Fibroblast of skin of left biceps (primary cell): ENCODE data around the gene PALLD.

Experiments used
- DNase-seq, 2 experiments: peaks; one replicate each; pipeline ENCODE4 v3.0.0-alpha.2; 2013; ENCODE audit warnings: low read depth in 2 of 2

Gene PALLD

DNA sequence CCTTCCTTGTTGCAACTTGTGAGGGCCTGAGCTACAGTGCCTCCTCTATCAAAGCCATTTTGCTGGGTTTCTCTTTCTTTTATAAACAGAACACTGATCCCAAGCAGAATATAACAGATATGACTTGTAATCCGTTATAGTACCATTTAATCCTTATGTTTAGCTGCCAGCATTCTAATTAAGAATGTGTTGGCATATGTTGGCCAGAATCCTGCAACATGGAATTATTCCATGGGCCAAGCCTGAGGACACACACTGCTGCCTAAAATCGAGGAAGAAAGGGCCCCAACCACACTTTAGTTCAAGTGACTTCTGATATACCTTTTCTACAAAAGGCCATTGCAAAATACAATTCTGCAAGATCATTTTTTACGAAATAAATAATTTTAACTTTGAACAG lies 28.0 kb downstream of the PALLD start:
- no peak for DNase-seq

DNA sequence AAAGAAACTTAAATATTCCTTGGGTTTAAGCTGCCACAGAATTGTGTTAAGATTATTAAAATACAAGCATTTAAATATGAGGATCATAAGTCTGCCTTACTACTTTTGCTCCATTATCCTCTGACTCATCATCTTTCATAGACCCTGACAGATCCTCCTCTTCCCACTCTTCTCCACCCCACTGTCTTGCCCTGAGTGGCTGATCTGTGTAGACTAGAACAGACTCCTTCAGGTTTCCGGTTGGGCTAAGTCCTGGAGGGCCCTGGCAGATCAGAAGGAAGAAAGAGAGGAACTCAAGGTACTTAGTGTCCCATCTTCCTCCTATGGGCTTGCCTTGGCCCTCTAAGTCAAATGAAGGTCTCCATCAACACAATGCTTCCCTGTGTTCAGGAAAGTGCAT lies 30.7 kb downstream of the PALLD start:
- DNase-seq: no peak

DNA sequence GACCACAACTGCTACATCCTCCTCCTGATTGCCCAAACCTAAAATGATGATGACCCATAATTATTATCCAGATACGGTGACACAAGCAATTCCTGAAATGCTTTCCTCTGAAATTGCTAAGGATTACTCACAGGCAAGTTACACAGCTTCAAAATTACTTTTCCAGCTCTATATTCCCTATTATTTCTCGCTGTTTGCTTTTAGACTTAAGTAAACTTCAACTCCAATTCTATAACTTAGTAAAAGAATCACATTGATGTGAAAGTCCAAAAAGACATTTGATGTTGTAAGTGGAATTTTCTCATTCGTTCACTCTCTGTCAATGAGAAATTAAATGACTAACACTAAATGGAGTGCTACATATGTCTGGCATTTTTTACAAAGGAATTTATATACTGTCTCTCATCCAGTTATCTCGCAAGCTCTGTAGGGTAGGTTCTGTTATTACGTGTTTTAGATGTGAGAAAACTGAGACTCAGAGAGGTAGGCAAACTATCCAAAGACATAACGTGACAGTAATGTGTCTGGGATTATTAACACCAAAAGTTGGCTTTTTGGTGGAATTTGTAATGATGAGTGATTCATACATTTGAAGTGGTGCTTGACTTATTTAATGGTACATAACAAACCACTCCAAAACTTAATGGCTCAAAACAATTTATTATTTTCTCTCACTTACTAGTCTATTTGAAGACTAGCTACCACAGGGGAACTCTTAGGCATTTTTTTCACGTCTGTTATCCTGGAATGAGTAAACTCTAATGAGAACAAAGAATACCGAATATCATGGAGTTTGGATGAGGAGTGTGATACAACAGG lies 31.5 kb downstream of the PALLD start:
- peak; percentile 74 to 79 for DNase-seq

DNA sequence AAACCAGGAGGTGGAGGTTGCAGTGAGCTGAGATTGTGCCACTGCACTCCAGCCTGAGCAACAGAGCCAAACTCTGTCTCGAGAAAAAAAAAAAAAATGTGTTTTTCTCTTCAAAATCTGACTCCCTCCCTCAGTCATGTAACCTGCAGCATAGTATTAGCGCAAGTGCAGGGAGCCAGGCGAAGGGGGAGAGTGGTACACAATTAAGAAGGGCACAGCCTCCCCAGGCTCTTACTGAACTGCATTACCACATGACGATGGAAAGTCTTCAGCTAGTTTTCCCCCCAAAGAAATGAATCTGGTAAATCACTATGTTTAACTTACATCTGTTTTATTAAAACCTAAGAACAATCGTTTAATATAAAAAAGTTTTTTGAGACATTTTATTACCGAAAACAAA lies 32.4 kb downstream of the PALLD start:
- DNase-seq: no peak

DNA sequence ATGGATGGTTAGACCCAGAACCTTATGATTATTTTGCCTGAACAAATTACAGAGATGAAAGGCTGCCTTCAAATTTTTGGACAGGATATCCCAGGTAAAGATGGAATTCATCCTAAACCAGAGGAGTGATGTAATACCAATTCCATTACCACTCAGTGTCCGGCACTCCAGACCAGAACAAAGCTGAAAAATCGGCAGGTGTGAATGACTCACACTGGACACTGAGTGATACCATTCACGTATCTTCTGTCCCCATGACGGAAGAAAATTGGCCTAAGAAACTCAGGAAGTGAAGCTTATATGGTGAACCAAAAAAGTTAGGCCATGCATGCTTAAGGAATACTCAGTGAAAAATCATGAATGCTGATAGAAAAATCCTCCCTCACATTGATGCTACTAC lies 34.5 kb downstream of the PALLD start:
- DNase-seq: no peak

DNA sequence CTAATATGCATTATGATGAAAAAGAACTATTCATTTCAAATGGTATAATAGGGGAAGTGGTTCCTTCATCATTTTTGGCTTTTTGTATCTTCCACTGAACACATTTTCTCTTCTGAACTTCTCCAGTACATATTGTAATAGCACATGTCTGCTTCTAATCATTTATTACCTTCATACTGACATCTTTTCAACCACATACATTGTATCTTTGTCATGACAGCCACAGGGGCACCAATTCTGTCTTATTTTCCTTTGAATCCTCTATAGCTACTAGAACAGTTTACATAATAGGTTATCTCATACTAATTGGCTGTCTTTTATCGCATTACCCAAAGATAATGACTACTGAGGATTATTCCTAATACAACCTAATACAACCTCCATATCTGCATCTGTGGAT lies 37.7 kb downstream of the PALLD start:
- no peak for DNase-seq

DNA sequence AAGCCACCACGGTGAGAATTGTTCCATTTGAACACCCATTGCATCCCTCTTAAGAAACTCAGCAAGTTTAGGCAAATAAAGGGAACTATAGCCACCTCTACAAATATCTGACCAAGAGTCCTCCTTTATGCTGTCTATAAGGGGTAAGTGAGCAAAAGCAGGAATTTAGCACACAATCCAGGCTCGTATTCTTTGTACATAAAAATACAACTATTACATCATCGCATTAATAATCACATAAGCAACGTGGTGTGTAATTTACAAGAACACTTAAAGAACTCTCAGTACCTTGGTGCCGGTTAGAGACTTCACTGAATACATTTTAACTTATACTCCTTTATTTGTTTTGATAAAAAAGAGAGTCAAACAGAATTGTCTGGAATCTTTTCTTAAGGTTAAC lies 38.8 kb downstream of the PALLD start:
- no peak for DNase-seq

DNA sequence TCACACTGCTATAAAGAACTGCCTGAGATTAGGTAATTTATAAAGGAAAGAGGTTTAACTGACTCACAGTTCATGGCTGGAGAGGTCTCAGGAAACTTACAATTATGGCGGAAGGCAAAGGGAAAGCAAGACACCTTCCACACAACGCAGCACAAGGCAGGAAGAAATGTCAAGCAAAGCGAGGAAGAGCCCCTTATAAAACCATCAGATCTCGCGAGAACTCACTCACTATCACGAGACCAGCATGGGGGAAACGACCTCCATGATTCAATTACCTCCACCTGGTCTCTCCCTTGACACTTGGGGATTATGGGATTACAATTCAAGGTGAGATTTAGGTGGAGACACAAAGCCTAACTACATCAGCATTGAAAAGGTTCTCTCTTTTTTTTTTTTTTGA lies 39.6 kb downstream of the PALLD start:
- no peak for DNase-seq

DNA sequence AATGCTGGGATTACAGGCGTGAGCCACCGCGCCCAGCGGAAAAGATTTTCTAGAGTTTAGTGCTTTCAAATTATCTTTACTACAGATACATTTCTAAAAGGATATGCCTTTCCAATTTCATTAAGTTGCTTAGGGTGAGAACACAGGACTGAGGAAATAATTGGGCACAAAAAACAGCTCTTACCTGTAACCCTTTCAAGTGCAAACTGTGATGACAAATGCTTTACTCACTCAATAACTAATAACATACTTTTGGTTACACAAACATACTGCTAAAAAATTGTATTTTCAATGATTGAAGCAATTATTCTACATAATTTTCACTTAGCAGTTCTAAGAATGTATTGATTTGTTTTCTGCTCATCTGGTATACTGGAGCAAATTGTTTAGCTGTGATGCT lies 40.2 kb downstream of the PALLD start:
- DNase-seq: no peak

DNA sequence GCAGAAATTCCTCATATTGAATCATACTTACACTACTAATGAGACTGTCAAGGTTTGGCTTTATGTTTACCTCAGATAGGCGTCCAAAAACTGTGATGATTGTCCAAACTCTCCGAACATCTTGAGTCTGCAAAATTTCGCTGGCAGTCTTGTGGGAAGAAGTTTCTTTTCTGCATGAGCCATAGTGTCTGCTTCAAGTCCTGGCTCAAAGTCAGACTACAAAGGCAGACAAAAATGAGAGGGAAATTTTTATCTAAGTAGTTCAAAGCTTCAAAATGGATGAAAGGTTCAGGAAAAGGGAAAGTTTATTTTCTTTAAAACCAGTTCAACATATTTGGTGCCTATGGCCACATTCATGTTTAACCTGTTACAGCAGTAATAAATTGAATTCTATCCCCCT lies 40.7 kb downstream of the PALLD start:
- DNase-seq: no peak

DNA sequence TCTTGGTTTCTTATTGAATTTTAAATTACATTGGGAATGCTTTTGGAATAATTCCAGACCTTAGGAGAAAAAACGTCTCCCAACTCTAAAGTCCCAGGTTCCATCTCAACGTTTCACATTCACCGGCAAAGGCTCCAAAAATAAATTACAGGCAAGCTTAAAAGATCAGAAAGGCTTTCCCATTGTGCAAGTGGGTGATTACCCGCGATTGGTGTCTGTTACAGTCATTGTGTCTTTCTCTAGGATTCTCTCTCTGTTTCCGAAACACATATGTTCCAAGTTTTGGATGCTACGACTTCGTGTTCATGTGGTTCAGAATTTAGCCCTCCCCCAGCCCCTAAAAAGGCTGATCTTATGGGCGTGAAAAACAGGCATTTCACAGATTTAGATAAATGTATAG lies 41.8 kb downstream of the PALLD start:
- no peak for DNase-seq

DNA sequence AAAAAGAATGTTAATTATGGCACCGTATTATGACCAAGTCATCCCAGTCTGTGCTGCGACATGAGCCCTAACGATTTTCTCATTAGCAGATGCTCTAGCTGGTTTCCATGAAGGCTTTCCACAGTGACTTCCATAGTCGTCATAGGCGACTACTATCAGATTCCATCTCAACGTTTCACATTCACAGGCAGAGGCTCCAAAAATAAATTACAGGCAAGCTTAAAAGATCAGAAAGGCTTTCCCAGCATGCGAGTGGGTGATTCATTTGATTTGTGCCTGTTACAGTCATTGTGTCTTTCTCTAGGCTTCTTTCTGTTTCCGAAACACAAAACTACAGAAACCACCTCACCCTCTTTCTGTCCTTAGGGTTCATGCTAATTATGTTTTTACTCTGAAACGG lies 43.2 kb downstream of the PALLD start:
- peak in 1 of 2 experiments; percentile 35 for DNase-seq

DNA sequence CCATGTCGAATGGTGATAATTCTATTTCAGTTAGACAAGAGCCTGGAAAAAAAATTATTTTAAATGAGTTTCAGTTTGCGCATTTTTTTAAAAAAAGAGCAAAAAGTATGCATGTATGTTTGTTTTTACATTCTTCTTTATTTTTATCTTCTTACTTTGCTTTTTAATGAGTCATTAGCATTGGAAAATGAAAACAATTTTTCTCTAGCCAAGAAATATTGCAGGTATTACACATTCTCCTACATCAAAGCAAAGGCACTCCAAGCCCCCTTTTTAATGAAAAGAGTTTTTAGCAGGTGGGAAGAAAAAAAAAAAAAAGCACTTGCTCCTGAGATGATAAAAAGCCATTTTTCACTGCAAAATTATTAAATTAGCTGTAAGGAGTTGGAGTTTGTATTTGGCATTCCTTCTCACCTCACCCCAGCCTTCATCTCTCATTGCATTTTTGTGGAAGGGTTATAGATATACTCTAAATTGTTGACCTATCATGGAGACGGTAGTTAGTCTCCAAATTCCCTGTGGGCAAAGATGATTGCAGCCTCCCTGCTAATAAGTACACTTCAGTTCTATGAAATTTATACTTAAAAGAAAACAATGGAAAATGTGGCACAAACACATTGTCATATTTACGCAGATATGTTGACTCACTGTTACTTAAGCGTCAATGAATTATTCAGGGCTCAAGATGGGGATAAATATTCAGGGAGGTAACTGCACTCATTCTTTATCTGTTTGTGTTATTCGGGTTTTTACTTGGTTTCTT lies 43.8 kb downstream of the PALLD start:
- DNase-seq: no peak

DNA sequence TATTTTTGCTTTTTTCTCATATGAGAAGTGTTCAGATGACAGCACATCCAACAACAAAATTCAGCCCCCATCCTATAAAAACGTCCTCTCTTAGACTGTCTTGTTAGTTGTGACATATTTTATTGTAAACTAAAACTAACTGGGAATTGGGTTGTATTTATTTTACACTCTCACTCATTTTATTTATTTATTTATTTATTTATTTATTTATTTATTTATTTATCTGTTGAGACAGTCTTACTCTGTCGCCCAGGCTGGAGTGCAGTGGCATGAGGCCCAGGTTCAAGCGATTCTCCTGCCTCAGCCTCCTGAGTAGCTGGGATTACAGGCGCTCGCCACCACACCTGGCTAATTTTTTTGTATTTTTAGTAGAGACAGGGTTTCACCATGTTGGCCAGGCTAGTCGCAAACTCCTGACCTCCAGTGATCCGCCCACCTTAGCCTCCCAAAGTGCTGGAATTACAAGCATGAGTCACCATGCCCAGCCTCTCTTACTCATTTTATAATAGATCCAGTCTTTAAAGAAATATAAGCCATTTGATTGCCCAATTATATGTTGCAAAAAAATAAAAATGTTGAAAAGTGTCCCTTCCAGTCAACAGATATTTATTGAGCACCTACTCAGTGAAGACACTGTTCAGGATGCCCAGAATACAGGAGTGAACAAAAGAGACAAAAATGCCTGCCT lies 44.6 kb downstream of the PALLD start:
- DNase-seq: no peak

DNA sequence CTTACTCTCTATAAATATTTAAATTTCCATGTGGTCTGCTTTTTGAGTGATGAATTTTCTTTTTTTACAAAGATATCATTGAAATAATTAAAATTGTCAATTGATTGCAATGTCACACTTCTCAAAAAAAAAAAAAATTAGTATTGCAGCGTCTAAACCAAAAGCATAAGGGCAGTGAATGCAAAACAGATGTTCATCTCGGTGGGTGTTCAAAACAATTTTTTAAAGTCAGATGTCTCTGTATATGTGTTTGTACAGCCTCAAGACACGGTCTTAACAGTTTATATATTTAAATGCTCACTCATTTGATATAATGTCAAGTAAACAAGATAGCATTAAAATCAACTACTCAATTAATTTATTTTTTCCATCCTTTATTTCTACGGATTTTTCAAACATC lies 52.3 kb downstream of the PALLD start:
- DNase-seq: no peak

DNA sequence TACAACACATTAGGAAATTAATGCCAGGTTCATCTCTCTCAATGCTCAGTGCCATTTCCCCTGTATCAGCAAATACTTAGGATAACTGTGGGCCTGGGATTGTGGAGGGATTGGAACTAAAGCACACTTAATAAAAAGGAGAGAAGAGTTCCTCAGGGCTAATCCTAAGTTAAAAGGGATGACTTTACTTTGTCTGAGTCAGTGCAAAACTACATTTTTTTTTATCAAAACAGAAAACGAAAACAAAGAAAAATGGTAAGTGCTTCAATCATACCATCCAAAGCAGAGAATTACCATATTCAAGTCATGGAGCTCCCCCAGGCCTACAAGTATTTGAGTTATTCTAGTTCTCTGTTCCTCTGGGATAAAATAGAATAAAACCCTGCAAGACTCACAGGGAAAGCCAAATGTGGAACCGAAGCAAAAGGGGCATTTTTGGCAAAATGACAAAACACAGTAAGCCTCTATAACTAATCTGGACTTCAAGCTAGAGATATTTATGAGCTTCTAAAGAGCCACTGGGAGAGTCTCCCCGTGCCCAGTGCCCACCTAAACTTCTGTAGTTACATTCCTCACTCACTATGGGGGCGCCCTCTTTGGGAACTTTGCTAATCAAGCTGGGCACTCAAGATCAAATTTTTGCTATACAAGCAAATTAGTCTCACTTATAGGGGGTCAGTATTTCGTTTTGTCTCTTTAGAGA lies 53.4 kb downstream of the PALLD start:
- no peak for DNase-seq

DNA sequence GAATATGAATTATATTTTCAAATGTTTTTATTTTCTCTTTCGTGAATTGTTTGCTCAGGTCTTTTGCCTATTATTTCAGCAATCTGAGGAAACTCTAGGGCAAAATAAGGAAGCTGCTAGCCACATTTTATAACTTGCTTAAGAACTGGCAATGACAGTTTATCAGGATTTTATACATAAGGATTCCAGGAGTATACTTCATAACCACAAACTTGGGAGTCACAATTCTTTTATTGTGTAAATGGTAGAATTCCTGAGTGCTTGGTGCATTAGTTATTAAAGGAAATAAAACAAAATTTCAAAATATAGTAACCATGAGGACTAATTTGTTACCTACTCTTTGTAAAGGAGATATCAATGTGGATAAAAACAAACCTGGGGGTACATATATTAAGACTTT lies 54.4 kb downstream of the PALLD start:
- DNase-seq: peak; percentile 73 to 80

DNA sequence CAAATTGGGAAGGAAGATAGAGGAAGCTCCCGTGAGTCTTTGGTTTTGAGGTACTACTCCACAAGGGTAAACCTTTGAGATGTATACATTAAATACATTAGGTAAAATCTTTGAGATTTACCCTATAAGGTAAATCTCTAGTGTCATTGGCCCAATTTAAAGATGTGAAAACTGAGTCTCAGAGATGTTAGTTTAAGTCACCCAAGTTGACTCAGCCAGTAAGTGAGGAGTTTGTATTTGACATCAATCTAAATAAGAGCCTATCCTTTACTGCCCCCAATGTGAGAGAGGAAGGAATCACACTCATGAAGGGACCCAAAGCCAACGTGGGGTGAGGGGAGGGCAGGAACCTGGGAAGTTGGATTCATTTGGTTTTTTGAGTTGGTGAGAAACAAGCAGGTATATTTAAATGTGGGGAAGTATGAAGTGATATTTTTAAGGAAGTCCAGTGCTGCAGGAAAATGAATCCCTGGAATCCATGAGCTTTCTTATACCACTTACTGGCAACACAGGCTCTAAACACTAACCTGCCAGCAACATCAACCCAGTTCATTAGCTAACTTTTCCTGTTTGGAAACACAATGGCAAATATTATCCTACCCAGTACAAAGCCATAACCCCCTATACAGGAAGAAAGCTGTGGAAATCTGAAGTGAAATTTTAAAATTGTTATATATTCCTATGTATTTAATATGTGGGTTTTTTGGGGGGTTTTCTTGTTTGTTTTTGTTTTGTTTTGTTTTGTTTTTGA lies 55.3 kb downstream of the PALLD start:
- DNase-seq: no peak

DNA sequence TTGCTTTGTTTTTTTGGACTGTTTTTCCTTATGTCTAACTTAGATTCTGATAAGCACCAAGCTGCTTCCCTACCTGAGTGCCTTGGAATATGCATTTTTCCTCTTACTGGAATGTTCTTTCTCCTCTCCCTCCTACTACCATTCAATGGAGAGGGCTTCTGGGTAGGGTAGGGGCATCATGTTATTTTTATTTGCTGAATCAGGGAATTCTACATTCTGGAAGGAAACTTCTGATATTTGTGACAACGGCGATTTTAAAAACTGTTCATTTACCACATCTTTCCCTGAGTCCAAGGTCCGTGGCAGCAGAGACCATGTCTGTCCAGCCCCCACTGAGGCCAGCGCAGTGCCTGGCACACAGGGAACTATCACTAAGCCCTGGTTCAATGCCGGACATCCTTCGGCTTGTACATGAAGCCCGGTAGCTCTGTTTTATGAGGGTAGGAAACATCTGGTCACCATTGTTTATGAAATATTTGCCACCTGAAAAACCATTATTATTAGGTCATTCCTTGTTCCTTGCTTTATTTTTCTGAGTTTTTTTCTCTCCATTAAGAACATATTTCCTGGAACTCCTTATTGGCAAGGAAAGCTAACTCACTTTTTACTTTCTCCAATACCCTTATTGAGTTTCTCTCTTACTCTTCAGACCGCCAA lies 57.0 kb downstream of the PALLD start:
- no peak for DNase-seq

DNA sequence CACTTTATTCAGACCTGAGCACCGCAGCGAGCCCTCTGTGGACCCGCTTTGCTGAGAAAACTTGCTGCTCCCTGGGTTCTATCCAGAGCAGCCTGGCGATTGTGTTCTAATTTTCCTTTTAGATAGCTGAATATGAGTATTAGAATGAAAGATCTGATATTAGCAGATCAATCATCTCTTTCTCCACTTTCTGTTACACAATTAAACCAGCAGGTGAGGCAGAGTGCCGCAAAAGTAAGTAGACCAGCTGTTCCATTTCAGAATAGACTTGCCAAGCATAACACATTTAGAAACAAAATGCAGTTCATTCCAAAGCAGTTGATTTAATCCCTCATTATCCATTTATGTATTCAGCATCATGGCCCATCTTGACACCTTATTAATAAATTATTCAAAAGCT lies 58.6 kb downstream of the PALLD start:
- no peak for DNase-seq

DNA sequence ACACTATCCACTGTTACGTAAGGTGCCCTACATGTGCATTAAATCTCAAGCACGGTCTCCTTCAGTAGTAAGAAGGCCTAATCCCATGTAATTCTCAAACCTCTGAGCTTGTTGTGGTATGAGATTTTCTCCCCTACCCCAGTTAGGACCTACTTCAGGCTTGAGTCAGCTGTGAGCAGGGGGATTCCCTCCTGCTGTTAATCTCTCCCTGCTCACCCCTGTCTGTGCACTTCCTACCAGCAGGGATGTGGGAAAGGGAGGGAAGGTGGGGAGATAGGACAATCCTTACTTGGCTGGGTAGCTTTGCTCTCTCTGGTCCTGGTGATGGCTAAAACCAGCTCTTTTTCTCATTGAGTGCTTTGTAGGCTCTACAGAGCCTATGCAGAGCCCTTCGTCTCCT lies 60.8 kb downstream of the PALLD start:
- no peak for DNase-seq
